ENCODE results near the gene DNAH12.
"Not testable (repeated sequence)": the region's sequence is repeated elsewhere in the genome, so short reads cannot be mapped to it uniquely, and the experiment has no call there.

DNAH12 gene

DNA sequence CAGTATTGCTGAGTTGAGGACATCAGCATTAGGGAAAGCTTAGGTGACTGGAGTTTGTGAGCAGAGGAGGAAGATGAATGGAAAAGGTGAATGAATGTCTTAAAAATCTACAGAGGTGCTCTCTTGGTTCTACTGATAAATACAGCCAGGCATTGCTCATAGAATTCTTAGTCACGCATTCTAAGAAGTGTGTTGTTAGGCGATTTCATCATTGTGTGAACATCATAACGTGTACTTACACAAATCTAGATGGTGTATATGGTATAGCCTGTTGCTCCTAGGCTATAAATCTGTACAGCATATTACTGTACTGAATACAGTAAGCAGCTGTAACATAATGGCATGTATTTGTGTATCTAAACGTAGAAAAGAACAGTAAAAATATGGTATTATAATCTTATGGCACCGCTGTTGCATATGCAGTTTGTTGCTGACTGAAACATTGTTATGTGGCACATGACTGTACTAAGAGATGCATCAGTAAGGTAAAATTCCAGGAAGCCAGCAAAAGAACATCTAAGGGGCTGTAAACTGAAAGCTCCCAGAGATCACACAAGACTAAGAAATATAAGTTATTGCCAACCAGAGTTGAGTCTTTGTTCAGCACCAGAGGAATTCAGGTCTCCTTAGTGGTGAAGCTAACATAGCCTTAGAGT is 208.7 kb downstream of the DNAH12 start:
- Histone ChIP-seq H3K27me3 (ENCODE audit: insufficient read depth, insufficient read length) (no peaks in the 10 kb centered on the region), H3K4me3 (ENCODE audit: insufficient read length, low read depth) (no peak overlapping the region), H3K9me3 (ENCODE audit: insufficient read depth, low read length) (peaks cover 17% of the 10 kb centered on the region; the same call in 1 of the 2 replicates), H3K36me3 (ENCODE audit: insufficient read depth, insufficient read length, low read length) (no peaks in the 10 kb centered on the region), H3K4me1 (ENCODE audit: insufficient read depth, insufficient read length) (no peaks in the 10 kb centered on the region), H3K9ac (ENCODE audit: insufficient read length, low read depth) (no peak overlapping the region)
- no peak for DNase-seq (ENCODE audit: low read depth, low spot score)
- no peak for TF ChIP-seq SUZ12 (IDR thresholded peaks at IDR 0.05; ENCODE audit: extremely low read depth, insufficient read depth, insufficient read length)
- TF ChIP-seq YY1 (IDR thresholded peaks at IDR 0.05; ENCODE audit: insufficient read depth, insufficient read length) = no peak
- no peak for TF ChIP-seq ZNF274 (IDR thresholded peaks at IDR 0.05; ENCODE audit: low read depth, low read length)

DNA sequence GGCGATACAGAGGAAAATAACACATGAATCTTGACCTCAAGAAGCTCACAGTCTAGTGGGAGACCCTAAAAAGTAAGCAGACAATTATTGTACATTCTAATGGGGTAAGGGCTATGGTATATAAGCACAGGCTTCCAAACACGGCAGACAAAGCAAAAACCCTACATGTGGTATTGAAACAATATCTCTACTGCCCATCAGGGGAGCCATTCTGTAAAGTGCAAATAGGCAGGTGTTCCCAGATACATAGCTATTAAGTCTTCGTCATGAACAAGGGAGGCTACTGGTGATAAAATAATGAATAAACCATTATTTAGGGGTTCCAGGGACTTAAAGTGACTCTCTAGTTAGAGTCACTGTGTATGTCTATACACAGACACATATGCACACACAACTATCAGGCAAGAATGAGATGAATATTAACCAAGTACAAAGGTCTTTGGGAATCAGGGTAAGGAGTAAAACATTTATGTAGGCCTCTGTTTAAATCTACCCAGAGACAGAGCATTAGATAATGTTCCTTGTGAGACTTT is 213.0 kb downstream of the DNAH12 start:
- Histone ChIP-seq H3K4me3 (ENCODE audit: insufficient read length, low read depth) (no peak overlapping the region), H3K27me3 (ENCODE audit: insufficient read depth, insufficient read length) (no peaks in the 10 kb centered on the region), H3K9ac (ENCODE audit: insufficient read length, low read depth) (no peak overlapping the region), H3K4me1 (ENCODE audit: insufficient read depth, insufficient read length) (no peaks in the 10 kb centered on the region), H3K9me3 (ENCODE audit: insufficient read depth, low read length) (no peaks in the 10 kb centered on the region), H3K36me3 (ENCODE audit: insufficient read depth, insufficient read length, low read length) (no peaks in the 10 kb centered on the region)
- no peak for DNase-seq (ENCODE audit: low read depth, low spot score)
- TF ChIP-seq YY1 (IDR thresholded peaks at IDR 0.05; ENCODE audit: insufficient read depth, insufficient read length) (no peak), ZNF274 (IDR thresholded peaks at IDR 0.05; ENCODE audit: low read depth, low read length) (no peak), SUZ12 (IDR thresholded peaks at IDR 0.05; ENCODE audit: extremely low read depth, insufficient read depth, insufficient read length) (no peak)

DNA sequence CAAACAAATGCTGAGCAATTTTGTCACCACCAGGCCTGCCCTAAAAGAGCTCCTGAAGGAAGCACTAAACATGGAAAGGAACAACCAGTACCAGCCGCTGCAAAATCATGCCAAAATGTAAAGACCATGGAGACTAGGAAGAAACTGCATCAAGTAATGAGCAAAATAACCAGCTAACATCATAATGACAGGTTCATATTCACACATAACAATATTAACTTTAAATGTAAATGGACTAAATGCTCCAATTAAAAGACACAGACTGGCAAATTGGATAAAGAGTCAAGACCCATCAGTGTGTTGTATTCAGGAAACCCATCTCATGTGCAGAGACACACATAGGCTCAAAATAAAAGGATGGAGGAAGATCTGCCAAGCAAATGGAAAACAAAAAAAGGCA is 217.6 kb downstream of the DNAH12 start:
- DNase-seq (ENCODE audit: low read depth, low spot score); H3K36me3 ChIP-seq (ENCODE audit: insufficient read depth, insufficient read length, low read length): not testable (repeated sequence)

DNA sequence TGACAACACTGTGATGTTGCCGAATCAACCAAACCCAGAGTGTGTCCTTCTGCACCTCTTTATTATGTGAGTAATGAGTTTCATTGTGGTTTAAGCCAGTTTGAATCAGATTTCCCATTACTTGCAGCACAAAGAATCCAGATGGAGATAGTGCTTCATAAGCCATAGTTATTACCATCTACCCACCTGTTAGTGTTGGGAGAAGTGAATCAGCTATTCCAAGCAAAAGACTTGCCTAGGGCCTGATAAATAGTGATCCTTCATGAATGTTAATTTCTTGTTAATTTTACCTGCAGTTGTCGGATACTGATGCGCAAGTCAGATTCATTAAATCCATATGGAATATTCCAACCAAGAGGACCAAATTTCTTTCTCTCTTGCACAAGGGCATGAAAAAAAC is 229.9 kb downstream of the DNAH12 start:
- no peak overlapping the region for H3K9ac ChIP-seq (ENCODE audit: insufficient read length, low read depth)
- no peaks in the 10 kb centered on the region for H3K36me3 ChIP-seq (ENCODE audit: insufficient read depth, insufficient read length, low read length)
- H3K27me3 ChIP-seq (ENCODE audit: insufficient read depth, insufficient read length) = no peaks in the 10 kb centered on the region
- H3K9me3 ChIP-seq (ENCODE audit: insufficient read depth, low read length) = no peaks in the 10 kb centered on the region
- no peak overlapping the region for H3K4me3 ChIP-seq (ENCODE audit: insufficient read length, low read depth)
- DNase-seq (ENCODE audit: low read depth, low spot score) = no peak
- H3K4me1 ChIP-seq (ENCODE audit: insufficient read depth, insufficient read length) = no peaks in the 10 kb centered on the region
- no peak for TF ChIP-seq ZNF274 (IDR thresholded peaks at IDR 0.05; ENCODE audit: low read depth, low read length)
- no peak for TF ChIP-seq SUZ12 (IDR thresholded peaks at IDR 0.05; ENCODE audit: extremely low read depth, insufficient read depth, insufficient read length)
- no peak for TF ChIP-seq YY1 (IDR thresholded peaks at IDR 0.05; ENCODE audit: insufficient read depth, insufficient read length)

More for the DNA sequence above, 217.6 kb downstream of the DNAH12 start:
- H3K4me1 ChIP-seq (ENCODE audit: insufficient read depth, insufficient read length); H3K27me3 ChIP-seq (ENCODE audit: insufficient read depth, insufficient read length); H3K4me3 ChIP-seq (ENCODE audit: insufficient read length, low read depth); H3K9me3 ChIP-seq (ENCODE audit: insufficient read depth, low read length); H3K9ac ChIP-seq (ENCODE audit: insufficient read length, low read depth): not testable (repeated sequence)

DNA sequence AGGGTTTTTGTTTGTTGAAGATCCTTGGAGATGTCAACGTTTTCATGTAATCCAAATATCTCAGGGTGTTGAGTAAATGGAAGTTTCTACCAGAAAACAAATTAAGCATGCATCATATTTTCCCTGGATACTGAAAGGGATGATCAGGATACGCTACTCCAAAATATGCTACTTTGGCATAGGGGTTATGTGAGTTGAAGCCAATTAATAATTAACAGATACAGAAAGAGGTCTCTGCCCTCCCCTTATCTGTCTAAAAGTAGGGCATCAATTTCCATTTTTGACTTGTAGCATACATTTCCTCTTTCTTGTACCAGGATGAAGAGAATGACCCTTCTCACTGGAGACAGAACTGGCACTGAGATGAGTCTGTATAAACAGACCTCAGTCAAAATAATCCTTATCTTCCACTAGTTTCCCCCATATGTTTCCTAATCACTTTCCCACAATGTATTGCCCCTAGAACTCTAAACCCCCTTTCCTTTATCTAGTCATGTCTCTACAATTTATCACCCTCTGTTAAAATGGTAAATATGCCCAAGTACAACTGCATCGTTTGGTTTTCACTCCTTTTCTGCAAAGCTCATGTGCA is 234.3 kb downstream of the DNAH12 start:
- TF ChIP-seq YY1 (IDR thresholded peaks at IDR 0.05; ENCODE audit: insufficient read depth, insufficient read length) (no peak), SUZ12 (IDR thresholded peaks at IDR 0.05; ENCODE audit: extremely low read depth, insufficient read depth, insufficient read length) (no peak), ZNF274 (IDR thresholded peaks at IDR 0.05; ENCODE audit: low read depth, low read length) (no peak)
- no peak for DNase-seq (ENCODE audit: low read depth, low spot score)
- H3K9me3 ChIP-seq (ENCODE audit: insufficient read depth, low read length) = no peaks in the 10 kb centered on the region
- H3K4me3 ChIP-seq (ENCODE audit: insufficient read length, low read depth) = no peak overlapping the region
- H3K9ac ChIP-seq (ENCODE audit: insufficient read length, low read depth) = no peak overlapping the region
- H3K4me1 ChIP-seq (ENCODE audit: insufficient read depth, insufficient read length) = no peaks in the 10 kb centered on the region
- H3K27me3 ChIP-seq (ENCODE audit: insufficient read depth, insufficient read length) = no peaks in the 10 kb centered on the region
- no peaks in the 10 kb centered on the region for H3K36me3 ChIP-seq (ENCODE audit: insufficient read depth, insufficient read length, low read length)

DNA sequence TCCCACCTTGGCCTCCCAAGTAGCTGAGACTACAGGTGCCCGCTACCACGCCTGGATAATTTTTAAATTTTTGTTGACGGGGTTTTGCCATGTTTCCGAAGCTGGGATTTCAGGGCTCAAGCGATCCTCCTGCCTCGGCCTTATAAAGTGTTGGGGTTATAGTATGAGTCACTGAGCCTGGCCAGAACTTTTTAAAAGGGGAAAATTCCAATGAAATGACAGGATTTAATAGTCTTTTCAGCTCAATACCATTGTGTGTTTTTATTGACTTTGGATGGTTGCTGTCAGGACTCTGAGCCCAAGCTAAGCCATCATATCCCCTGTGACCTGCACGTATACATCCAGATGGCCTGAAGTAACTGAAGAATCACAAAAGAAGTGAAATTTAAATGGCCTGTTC is 240.6 kb downstream of the DNAH12 start:
- not testable (repeated sequence) for DNase-seq (ENCODE audit: low read depth, low spot score)

DNA sequence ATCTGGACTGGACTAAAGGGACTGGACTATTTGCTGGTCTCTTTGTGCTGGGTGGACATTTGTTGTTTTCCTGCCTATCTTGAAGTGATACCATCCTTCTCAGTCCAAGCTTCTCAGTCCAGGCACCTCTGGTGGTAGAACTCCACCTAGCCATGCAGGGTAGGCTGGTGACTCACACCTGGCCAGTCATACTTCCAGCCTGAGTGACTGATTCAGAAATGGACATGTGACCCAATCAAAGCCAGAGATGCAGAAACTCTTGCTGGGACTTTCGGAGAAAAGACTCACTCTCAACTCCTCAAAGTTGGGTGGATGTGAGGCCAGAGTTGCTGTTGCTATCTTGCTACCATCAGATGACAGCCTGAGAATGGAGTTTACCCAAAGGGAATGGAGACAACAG is 246.1 kb downstream of the DNAH12 start:
- Histone ChIP-seq H3K27me3 (ENCODE audit: insufficient read depth, insufficient read length) (no peaks in the 10 kb centered on the region), H3K4me1 (ENCODE audit: insufficient read depth, insufficient read length) (no peaks in the 10 kb centered on the region), H3K9ac (ENCODE audit: insufficient read length, low read depth) (no peak overlapping the region), H3K4me3 (ENCODE audit: insufficient read length, low read depth) (no peak overlapping the region), H3K9me3 (ENCODE audit: insufficient read depth, low read length) (no peaks in the 10 kb centered on the region), H3K36me3 (ENCODE audit: insufficient read depth, insufficient read length, low read length) (no peaks in the 10 kb centered on the region)
- DNase-seq (ENCODE audit: low read depth, low spot score) = no peak
- TF ChIP-seq SUZ12 (IDR thresholded peaks at IDR 0.05; ENCODE audit: extremely low read depth, insufficient read depth, insufficient read length) (no peak), ZNF274 (IDR thresholded peaks at IDR 0.05; ENCODE audit: low read depth, low read length) (no peak), YY1 (IDR thresholded peaks at IDR 0.05; ENCODE audit: insufficient read depth, insufficient read length) (no peak)

More for the DNA sequence above, 240.6 kb downstream of the DNAH12 start:
- H3K4me1 ChIP-seq (ENCODE audit: insufficient read depth, insufficient read length); H3K9ac ChIP-seq (ENCODE audit: insufficient read length, low read depth); H3K9me3 ChIP-seq (ENCODE audit: insufficient read depth, low read length); H3K4me3 ChIP-seq (ENCODE audit: insufficient read length, low read depth); H3K36me3 ChIP-seq (ENCODE audit: insufficient read depth, insufficient read length, low read length); H3K27me3 ChIP-seq (ENCODE audit: insufficient read depth, insufficient read length): not testable (repeated sequence)
